PC-3 (cell line): ENCODE measurements around the gene SYNE1. TPM values are rescaled to one million over a fixed set of nuclear protein-coding genes. Genes with fewer than 3 reads are reported as not detected.

Experiments
- ATAC-seq: fragments of 200-7000 bp; cut with Tn5 transposase; 2 replicates; pipeline ENCODE4 v1.9.1; 2020; ENCODE audit warnings: mild to moderate bottlenecking, moderate library complexity
- BruUV-seq: library from RNA; stranded (reverse); fragments of 400-500 nt; replicated peaks from 2 replicates; lab custom pipeline; 2021; lab: Mats Ljungman, UMichigan
- CTCF ChIA-PET: fragments of 300-600 bp; sonication (Branson Sonifier 250); formaldehyde crosslinking; loops from one replicate; lab custom pipeline; 2022; ENCODE audit warnings: antibody characterized with exemption; lab: Charles Lee
- POLR2A ChIA-PET: fragments of 300-600 bp; sonication (Branson Sonifier 250); formaldehyde crosslinking; loops from one replicate; lab custom pipeline; 2022; ENCODE audit warnings: antibody characterized with exemption; ENCODE audit not compliant: unreplicated experiment; lab: Charles Lee
- DNase-seq: peaks from one replicate; pipeline ENCODE4 v3.0.0-alpha.2; 2015
- H2AFZ ChIP-seq: fragments of 300-600 bp; sonication (generic); 2 replicates; pipeline ENCODE4 v1.6.0; 2016; ENCODE audit warnings: antibody characterized with exemption, low read length
- H3F3A ChIP-seq: fragments of 300-600 bp; sonication (generic); one replicate; pipeline ENCODE4 v1.6.0; 2017; ENCODE audit warnings: antibody characterized with exemption, low read length, control low read depth, mild to moderate bottlenecking; ENCODE audit not compliant: unreplicated experiment
- H3K27ac ChIP-seq: fragments of 300-600 bp; sonication (generic); 2 replicates; pipeline ENCODE4 v1.5.1; 2016; ENCODE audit warnings: mild to moderate bottlenecking, low read length
- H3K27me3 ChIP-seq: fragments of 300-600 bp; sonication (generic); 2 replicates; pipeline ENCODE4 v1.6.1; 2016; ENCODE audit warnings: low read length, mixed read lengths
- H3K36me3 ChIP-seq: fragments of 300-600 bp; sonication (generic); 2 replicates; pipeline ENCODE4 v1.6.1; 2016; ENCODE audit warnings: low read depth, mixed run types, low read length, mixed read lengths
- H3K4me1 ChIP-seq: fragments of 300-600 bp; sonication (generic); 2 replicates; pipeline ENCODE4 v1.5.1; 2016; ENCODE audit warnings: low read length; ENCODE audit not compliant: insufficient read depth
- H3K4me2 ChIP-seq: fragments of 300-600 bp; sonication (generic); 2 replicates; pipeline ENCODE4 v1.6.0; 2016; ENCODE audit warnings: low read length
- H3K4me3 ChIP-seq: fragments of 300-600 bp; sonication (generic); 2 replicates; pipeline ENCODE4 v1.5.1; 2016; ENCODE audit warnings: mild to moderate bottlenecking, low read length, mixed read lengths
- H3K79me2 ChIP-seq: fragments of 300-600 bp; sonication (generic); 2 replicates; pipeline ENCODE4 v1.6.1; 2017; ENCODE audit warnings: low read length, mixed read lengths
- H3K9ac ChIP-seq: fragments of 300-600 bp; sonication (generic); 2 replicates; pipeline ENCODE4 v1.6.0; 2016; ENCODE audit warnings: mild to moderate bottlenecking, low read length
- H3K9me2 ChIP-seq: fragments of 300-600 bp; sonication (generic); replicated peaks from 2 replicates; pipeline ENCODE4 v1.6.1; 2016; ENCODE audit warnings: mixed run types, low read length, mixed read lengths
- H3K9me3 ChIP-seq: fragments of 300-600 bp; sonication (generic); 2 replicates; pipeline ENCODE4 v1.6.1; 2016; ENCODE audit warnings: low read length, mixed read lengths
- H4K20me1 ChIP-seq: fragments of 300-600 bp; sonication (generic); 2 replicates; pipeline ENCODE4 v1.6.1; 2016; ENCODE audit warnings: low read length, mixed read lengths
- CTCF ChIP-seq: fragments of 300-600 bp; sonication (generic); conservative IDR thresholded peaks from 2 replicates; pipeline ENCODE4 v1.5.1; 2017; ENCODE audit warnings: antibody characterized with exemption, low read depth, mild to moderate bottlenecking, low read length
- EZH2 ChIP-seq: fragments of 300-600 bp; sonication (generic); IDR thresholded peaks from one replicate; pipeline ENCODE4 v1.6.1; 2017; ENCODE audit warnings: antibody characterized with exemption, mild to moderate bottlenecking, low read length; ENCODE audit not compliant: unreplicated experiment
- EZH2phosphoT487 ChIP-seq: fragments of 300-600 bp; sonication (generic); IDR thresholded peaks from 2 replicates; pipeline ENCODE4 v1.6.1; 2018; ENCODE audit warnings: mild to moderate bottlenecking, antibody characterized with exemption, low read length, borderline replicate concordance
- intact Hi-C: fragments of 100-400 bp; cut with micrococcal nuclease; formaldehyde crosslinking; loops from 2 replicates; pipeline ENCODE4 v1.9.0; 2023
- total RNA-seq: library from RNA; depleted of rRNA; stranded (reverse); fragments of >200 nt; gene quantifications from 2 replicates; pipeline ENCODE4 v1.2.3, GENCODE V29; 2014

The SYNE1 gene
- total RNA-seq, 1 experiment from 2014 or later, result 16.7 TPM

GRCh38 chr6:152226119-152226518 lies 411.0 kb downstream of the SYNE1 start:
- Histone ChIP-seq H3K36me3 (peaks cover 16% of the 10 kb centered on the region), H3K9me2 (no peaks in the 10 kb centered on the region), H3K9ac (no peak overlapping the region), H3K4me2 (no peak overlapping the region), H4K20me1 (no peaks in the 10 kb centered on the region), H3F3A (no peaks in the 10 kb centered on the region), H3K79me2 (no peaks in the 10 kb centered on the region), H3K27me3 (no peaks in the 10 kb centered on the region), H3K4me3 (no peak overlapping the region), H2AFZ (no peak overlapping the region), H3K27ac (no peak overlapping the region), H3K9me3 (peaks cover 15% of the 10 kb centered on the region; the same call in 1 of the 2 replicates), H3K4me1 (no peaks in the 10 kb centered on the region)
- DNase-seq (no peak), ATAC-seq (no peak)
- no TSS peak for BruUV-seq
- intact Hi-C loops, result no loop called here
- POLR2A ChIA-PET, result no interaction called here
- TF ChIP-seq CTCF (no peak), EZH2phosphoT487 (no peak), EZH2 (no peak)
- CTCF ChIA-PET, result no interaction called here

GRCh38 chr6:152225241-152225934 lies 411.8 kb downstream of the SYNE1 start:
- no peaks in the 10 kb centered on the region for H3K9me2 ChIP-seq
- ATAC-seq (no peak), DNase-seq (no peak)
- intact Hi-C loops, result no loop called here
- H3K9me3 ChIP-seq, result peaks cover 17% of the 10 kb centered on the region; the same call in 1 of the 2 replicates
- TF ChIP-seq EZH2phosphoT487 (no peak), EZH2 (no peak), CTCF (no peak)
- H3K4me1 ChIP-seq, result no peaks in the 10 kb centered on the region
- H3K4me3 ChIP-seq, result no peak overlapping the region
- H3K4me2 ChIP-seq, result no peak overlapping the region
- no peak overlapping the region for H2AFZ ChIP-seq
- H4K20me1 ChIP-seq, result no peaks in the 10 kb centered on the region
- ChIA-PET CTCF (no interaction called here), POLR2A (no interaction called here)
- no peak overlapping the region for H3K27ac ChIP-seq
- H3K27me3 ChIP-seq, result no peaks in the 10 kb centered on the region
- H3F3A ChIP-seq, result no peaks in the 10 kb centered on the region
- BruUV-seq, result no TSS peak
- H3K36me3 ChIP-seq, result peaks cover 19% of the 10 kb centered on the region
- H3K79me2 ChIP-seq, result no peaks in the 10 kb centered on the region
- no peak overlapping the region for H3K9ac ChIP-seq

- H3K9me3 ChIP-seq, result peaks cover 17% of the 10 kb centered on the region; the same call in 1 of the 2 replicates
- H3K79me2 ChIP-seq, result no peaks in the 10 kb centered on the region
- no peak overlapping the region for H3K27ac ChIP-seq
- ChIA-PET CTCF (no interaction called here), POLR2A (no interaction called here)
- BruUV-seq, result no TSS peak
- no peaks in the 10 kb centered on the region for H3K4me1 ChIP-seq
- no peak overlapping the region for H2AFZ ChIP-seq
- TF ChIP-seq CTCF, result no peak
- intact Hi-C loops, result no loop called here
- H3F3A ChIP-seq, result no peaks in the 10 kb centered on the region
- H3K27me3 ChIP-seq, result no peaks in the 10 kb centered on the region
- no peaks in the 10 kb centered on the region for H4K20me1 ChIP-seq
- no peak overlapping the region for H3K9ac ChIP-seq
- H3K36me3 ChIP-seq, result peaks cover 19% of the 10 kb centered on the region
- H3K4me3 ChIP-seq, result no peak overlapping the region
- ATAC-seq, result no peak
- H3K9me2 ChIP-seq, result no peaks in the 10 kb centered on the region
- DNase-seq, result no peak
- no peak overlapping the region for H3K4me2 ChIP-seq
Observed at GRCh38 chr6:152223636-152224035, 413.5 kb downstream of the SYNE1 start.
